IPS-20b (cell line): ENCODE results near the gene GPR173.

ENCODE experiments used
- H3K27ac ChIP-seq: one replicate; pipeline ENCODE4 v1.5.1; 2013; ENCODE audit warnings: low read length
- H3K27me3 ChIP-seq: 2 replicates; pipeline ENCODE4 v1.6.1; 2013; ENCODE audit warnings: mild to moderate bottlenecking, low read length, inconsistent platforms; ENCODE audit not compliant: insufficient read depth
- H3K36me3 ChIP-seq: 2 replicates; pipeline ENCODE4 v1.6.1; 2013; ENCODE audit warnings: low read depth, mild to moderate bottlenecking, inconsistent platforms, low read length, moderate library complexity; ENCODE audit not compliant: insufficient read depth
- H3K4me1 ChIP-seq: 2 replicates; pipeline ENCODE4 v1.6.1; 2013; ENCODE audit warnings: mild to moderate bottlenecking, control low read depth, inconsistent platforms, low read length, moderate library complexity; ENCODE audit not compliant: insufficient read depth
- H3K4me3 ChIP-seq: 2 replicates; pipeline ENCODE4 v1.5.1; 2013; ENCODE audit warnings: mild to moderate bottlenecking, low read length, inconsistent platforms
- H3K9ac ChIP-seq: 2 replicates; pipeline ENCODE4 v1.6.1; 2013; ENCODE audit warnings: low read depth, mild to moderate bottlenecking, inconsistent platforms, low read length, moderate library complexity
- H3K9me3 ChIP-seq: 2 replicates; pipeline ENCODE4 v1.6.1; 2013; ENCODE audit warnings: mild to moderate bottlenecking, low read depth, low read length, inconsistent platforms; ENCODE audit not compliant: insufficient read depth

Gene GPR173

GRCh38 chrX:53082773-53083616 lies 34.4 kb downstream of the GPR173 start:
- Histone ChIP-seq H3K4me3 (peak overlapping the region; percentile 77), H3K9ac (peak overlapping the region; percentile 65; the same call in 1 of the 2 replicates), H3K9me3 (no peaks in the 10 kb centered on the region), H3K27ac (no peak overlapping the region), H3K4me1 (peaks cover 2% of the 10 kb centered on the region; the same call in 1 of the 2 replicates), H3K36me3 (peaks cover 28% of the 10 kb centered on the region), H3K27me3 (no peaks in the 10 kb centered on the region; the same call in 1 of the 2 replicates)

GRCh38 chrX:53084043-53084570 lies 35.5 kb downstream of the GPR173 start:
- Histone ChIP-seq H3K27me3 (no peaks in the 10 kb centered on the region; the same call in 1 of the 2 replicates), H3K9ac (no peak overlapping the region), H3K36me3 (peaks cover 28% of the 10 kb centered on the region), H3K9me3 (no peaks in the 10 kb centered on the region), H3K27ac (no peak overlapping the region), H3K4me1 (peaks cover 2% of the 10 kb centered on the region; the same call in 1 of the 2 replicates), H3K4me3 (peak overlapping the region; percentile 77; the same call in 1 of the 2 replicates)

- Histone ChIP-seq H3K9ac (no peak overlapping the region), H3K4me1 (peaks cover 2% of the 10 kb centered on the region; the same call in 1 of the 2 replicates), H3K4me3 (no peak overlapping the region), H3K9me3 (no peaks in the 10 kb centered on the region), H3K36me3 (peaks cover 28% of the 10 kb centered on the region), H3K27ac (no peak overlapping the region), H3K27me3 (no peaks in the 10 kb centered on the region; the same call in 1 of the 2 replicates)
Observed at GRCh38 chrX:53084863-53085262, 36.3 kb downstream of the GPR173 start.

- no peaks in the 10 kb centered on the region for H3K27me3 ChIP-seq
- no peaks in the 10 kb centered on the region for H3K9me3 ChIP-seq
- H3K27ac ChIP-seq = no peak overlapping the region
- peaks cover 28% of the 10 kb centered on the region for H3K36me3 ChIP-seq
- no peak overlapping the region for H3K9ac ChIP-seq
- peaks cover 2% of the 10 kb centered on the region; the same call in 1 of the 2 replicates for H3K4me1 ChIP-seq
- H3K4me3 ChIP-seq = no peak overlapping the region
Observed at GRCh38 chrX:53085661-53086229, 37.2 kb downstream of the GPR173 start.

GRCh38 chrX:53086464-53086863 lies 37.9 kb downstream of the GPR173 start:
- Histone ChIP-seq H3K36me3 (peaks cover 28% of the 10 kb centered on the region), H3K27me3 (no peaks in the 10 kb centered on the region), H3K4me1 (peaks cover 2% of the 10 kb centered on the region; the same call in 1 of the 2 replicates), H3K9ac (no peak overlapping the region), H3K27ac (no peak overlapping the region), H3K4me3 (no peak overlapping the region), H3K9me3 (no peaks in the 10 kb centered on the region)

GRCh38 chrX:53087388-53087831 lies 38.8 kb downstream of the GPR173 start:
- Histone ChIP-seq H3K9ac (no peak overlapping the region), H3K27ac (no peak overlapping the region), H3K4me1 (peaks cover 2% of the 10 kb centered on the region; the same call in 1 of the 2 replicates), H3K4me3 (no peak overlapping the region), H3K9me3 (no peaks in the 10 kb centered on the region), H3K36me3 (peaks cover 28% of the 10 kb centered on the region), H3K27me3 (no peaks in the 10 kb centered on the region)

- H3K27ac ChIP-seq = no peak overlapping the region
- no peaks in the 10 kb centered on the region; the same call in 1 of the 2 replicates for H3K4me1 ChIP-seq
- H3K9ac ChIP-seq = peak overlapping the region; percentile 72; the same call in 1 of the 2 replicates
- peaks cover 28% of the 10 kb centered on the region for H3K36me3 ChIP-seq
- no peaks in the 10 kb centered on the region for H3K9me3 ChIP-seq
- peak overlapping the region; percentile 68 for H3K4me3 ChIP-seq
- no peaks in the 10 kb centered on the region for H3K27me3 ChIP-seq
Observed at GRCh38 chrX:53088136-53088974, 39.8 kb downstream of the GPR173 start.

- H3K36me3 ChIP-seq = peaks cover 26% of the 10 kb centered on the region
- no peak overlapping the region for H3K27ac ChIP-seq
- H3K9ac ChIP-seq = peak overlapping the region; percentile 49; the same call in 1 of the 2 replicates
- peak overlapping the region; percentile 68 for H3K4me3 ChIP-seq
- H3K27me3 ChIP-seq = no peaks in the 10 kb centered on the region
- H3K9me3 ChIP-seq = no peaks in the 10 kb centered on the region
- no peaks in the 10 kb centered on the region for H3K4me1 ChIP-seq
Observed at GRCh38 chrX:53089224-53089842, 40.7 kb downstream of the GPR173 start.

GRCh38 chrX:53089925-53090324 lies 41.3 kb downstream of the GPR173 start:
- Histone ChIP-seq H3K4me3 (no peak overlapping the region), H3K36me3 (peaks cover 20% of the 10 kb centered on the region), H3K4me1 (no peaks in the 10 kb centered on the region), H3K9me3 (no peaks in the 10 kb centered on the region), H3K27me3 (no peaks in the 10 kb centered on the region), H3K9ac (no peak overlapping the region), H3K27ac (no peak overlapping the region)

- peaks cover 6% of the 10 kb centered on the region for H3K36me3 ChIP-seq
- H3K9me3 ChIP-seq = no peaks in the 10 kb centered on the region
- no peak overlapping the region for H3K4me3 ChIP-seq
Observed at GRCh38 chrX:53091354-53091753, 42.8 kb downstream of the GPR173 start.

More at GRCh38 chrX:53091354-53091753, 42.8 kb downstream of the GPR173 start:
- Histone ChIP-seq H3K9ac (no peak overlapping the region), H3K27ac (no peak overlapping the region), H3K4me1 (no peaks in the 10 kb centered on the region), H3K27me3 (no peaks in the 10 kb centered on the region)
